ENCODE measurements around the gene KLK7. TPM values are rescaled to one million over a fixed set of nuclear protein-coding genes. Genes with fewer than 3 reads are reported as not detected.

The KLK7 gene
- total RNA-seq, 1 donor, result not detected

DNA sequence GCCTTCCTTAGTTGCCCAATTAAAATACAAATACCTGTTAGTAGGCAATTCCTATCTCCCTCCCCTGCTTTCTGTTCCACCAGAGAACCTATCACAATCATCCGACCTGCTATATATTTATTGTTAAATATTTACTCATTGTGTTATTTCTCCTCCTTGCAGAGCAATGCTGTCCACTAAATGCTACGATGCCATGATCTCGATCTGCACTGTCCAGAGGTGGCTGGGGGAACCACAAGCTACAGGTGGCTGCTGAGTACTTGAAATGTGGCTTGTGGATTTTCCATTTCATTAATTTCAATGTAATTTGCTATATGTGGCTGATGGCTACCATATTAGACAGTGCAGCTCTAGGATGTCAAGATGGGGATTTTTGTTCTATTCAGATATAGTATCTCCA lies 19.5 kb downstream of the KLK7 start:
- no peak for DNase-seq (ENCODE audit: low read depth)
- TF ChIP-seq, protein P1, sequence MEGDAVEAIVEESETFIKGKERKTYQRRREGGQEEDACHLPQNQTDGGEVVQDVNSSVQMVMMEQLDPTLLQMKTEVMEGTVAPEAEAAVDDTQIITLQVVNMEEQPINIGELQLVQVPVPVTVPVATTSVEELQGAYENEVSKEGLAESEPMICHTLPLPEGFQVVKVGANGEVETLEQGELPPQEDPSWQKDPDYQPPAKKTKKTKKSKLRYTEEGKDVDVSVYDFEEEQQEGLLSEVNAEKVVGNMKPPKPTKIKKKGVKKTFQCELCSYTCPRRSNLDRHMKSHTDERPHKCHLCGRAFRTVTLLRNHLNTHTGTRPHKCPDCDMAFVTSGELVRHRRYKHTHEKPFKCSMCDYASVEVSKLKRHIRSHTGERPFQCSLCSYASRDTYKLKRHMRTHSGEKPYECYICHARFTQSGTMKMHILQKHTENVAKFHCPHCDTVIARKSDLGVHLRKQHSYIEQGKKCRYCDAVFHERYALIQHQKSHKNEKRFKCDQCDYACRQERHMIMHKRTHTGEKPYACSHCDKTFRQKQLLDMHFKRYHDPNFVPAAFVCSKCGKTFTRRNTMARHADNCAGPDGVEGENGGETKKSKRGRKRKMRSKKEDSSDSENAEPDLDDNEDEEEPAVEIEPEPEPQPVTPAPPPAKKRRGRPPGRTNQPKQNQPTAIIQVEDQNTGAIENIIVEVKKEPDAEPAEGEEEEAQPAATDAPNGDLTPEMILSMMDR (IDR thresholded peaks at IDR 0.05; ENCODE audit: insufficient read depth, low read depth, low read length), result no peak
- no peak overlapping the region for H3K4me3 ChIP-seq (ENCODE audit: low read depth, low read length)

DNA sequence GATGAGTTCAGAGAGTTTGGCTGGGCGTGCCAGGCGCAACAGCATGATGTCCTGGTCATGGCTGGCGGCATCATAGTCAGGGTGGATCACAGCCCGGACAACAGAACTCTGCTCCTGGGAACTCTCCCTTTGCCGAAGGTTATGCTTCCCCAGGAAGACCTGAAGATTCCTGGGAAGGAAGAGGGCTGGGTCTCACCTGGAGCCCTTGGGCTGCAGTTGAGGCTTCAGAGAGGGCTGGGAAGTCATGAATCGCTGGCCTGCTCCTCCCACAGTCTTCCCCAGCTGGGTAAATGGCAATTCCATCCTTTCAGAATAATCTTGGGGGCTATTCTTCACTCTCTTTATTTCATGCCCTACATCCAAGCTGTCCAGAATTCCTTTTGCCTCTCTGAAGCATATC lies 20.3 kb downstream of the KLK7 start:
- H3K4me3 ChIP-seq (ENCODE audit: low read depth, low read length), result no peak overlapping the region
- TF ChIP-seq, protein P1 (IDR thresholded peaks at IDR 0.05; ENCODE audit: insufficient read depth, low read depth, low read length), result no peak
- no peak for DNase-seq (ENCODE audit: low read depth)

- TF ChIP-seq, protein P1 (IDR thresholded peaks at IDR 0.05; ENCODE audit: insufficient read depth, low read depth, low read length), result no peak
- H3K4me3 ChIP-seq (ENCODE audit: low read depth, low read length), result no peak overlapping the region
- no peak for DNase-seq (ENCODE audit: low read depth)
Observed at GRCh38 chr19:50962245-50962644, 21.5 kb downstream of the KLK7 start.

DNA sequence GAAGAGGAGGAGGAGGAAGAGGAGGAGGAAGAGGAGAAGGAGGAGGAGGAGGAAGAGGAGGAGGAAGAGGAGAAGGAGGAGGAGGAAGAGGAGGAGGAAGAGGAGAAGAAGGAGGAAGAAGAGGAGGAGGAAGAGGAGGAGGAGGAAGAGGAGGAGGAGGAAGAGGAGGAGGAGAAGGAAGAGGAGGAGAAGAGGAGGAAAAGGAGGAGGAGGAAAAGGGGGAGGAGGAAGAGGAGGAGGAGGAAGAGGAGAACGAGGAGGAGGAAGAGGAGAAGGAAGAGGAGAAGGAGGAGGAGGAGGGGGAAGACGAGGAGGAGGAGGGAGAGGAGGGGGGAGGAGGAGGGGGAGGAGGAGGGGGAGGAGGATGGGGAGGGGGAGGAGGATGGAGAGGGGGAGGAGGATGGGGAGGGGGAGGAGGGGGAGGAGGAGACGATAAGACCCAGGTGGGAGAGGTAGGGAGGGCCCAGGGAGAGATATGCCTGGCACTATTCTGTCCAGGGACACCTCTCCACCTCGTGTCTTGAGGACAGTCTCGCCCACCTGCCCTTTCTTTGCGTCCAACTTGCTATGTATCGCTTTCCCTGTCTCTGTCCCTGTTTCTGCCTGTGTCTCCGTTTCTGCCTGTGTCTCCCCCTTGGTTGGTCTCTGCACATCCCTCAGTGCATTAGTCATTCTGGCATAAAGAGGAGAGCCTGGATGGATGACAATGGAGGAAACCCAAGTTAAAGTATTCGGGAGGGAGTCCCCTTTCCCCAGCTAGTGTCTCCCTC lies 23.8 kb downstream of the KLK7 start:
- no peak for DNase-seq (ENCODE audit: low read depth)
- no peak overlapping the region for H3K4me3 ChIP-seq (ENCODE audit: low read depth, low read length)
- TF ChIP-seq, protein P1 (IDR thresholded peaks at IDR 0.05; ENCODE audit: insufficient read depth, low read depth, low read length), result no peak

DNA sequence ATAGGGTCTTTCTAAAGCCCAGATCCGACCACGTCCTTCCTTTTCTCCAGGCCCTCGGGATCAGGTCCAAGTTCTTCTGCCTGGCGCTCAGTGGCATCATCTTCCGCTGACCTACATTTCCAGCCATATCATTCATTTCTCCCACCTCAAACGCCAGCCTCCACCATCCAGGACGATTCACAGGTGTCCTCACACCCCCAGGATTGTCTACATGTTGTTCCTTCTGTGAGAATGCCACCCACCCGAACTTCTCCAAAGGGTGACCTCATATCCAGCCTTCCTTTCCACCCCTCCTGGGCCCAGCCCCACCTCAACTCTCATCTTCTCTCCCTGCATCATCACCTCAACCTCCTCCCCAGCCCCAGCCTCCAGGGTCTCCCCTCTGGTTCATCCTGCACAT lies 26.1 kb downstream of the KLK7 start:
- TF ChIP-seq, protein P1 (IDR thresholded peaks at IDR 0.05; ENCODE audit: insufficient read depth, low read depth, low read length), result no peak
- H3K4me3 ChIP-seq (ENCODE audit: low read depth, low read length), result no peak overlapping the region
- no peak for DNase-seq (ENCODE audit: low read depth)

DNA sequence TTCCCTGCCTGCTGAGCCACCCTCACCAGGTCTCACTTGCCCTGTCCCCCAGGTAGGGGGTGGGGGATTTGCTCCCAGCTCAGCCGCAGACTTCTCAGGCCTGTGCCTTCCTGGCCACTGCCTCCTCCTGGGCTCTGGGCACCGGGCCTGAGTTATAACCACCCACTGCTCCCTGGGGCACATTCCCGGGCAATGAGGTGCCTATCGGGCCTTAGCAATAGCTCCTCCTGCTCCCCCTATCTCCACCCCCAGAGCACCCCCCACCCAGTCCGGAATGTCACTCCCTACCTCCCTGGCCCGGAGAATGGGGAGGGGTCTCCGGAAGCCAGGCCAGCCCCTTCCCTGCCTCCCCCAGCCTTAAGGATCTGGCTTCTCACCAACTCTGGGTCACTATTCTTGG lies 30.8 kb downstream of the KLK7 start, which contains the start of gene KLK5:
TSS of gene KLK5 (minus strand) at position 129 of the 400 bp plus-strand sequence. CDS start 381 bp downstream, outside the sequence.
- H3K4me3 ChIP-seq (ENCODE audit: low read depth, low read length), result no peak within 1 kb of the TSS
- TF ChIP-seq, protein P1 (IDR thresholded peaks at IDR 0.05; ENCODE audit: insufficient read depth, low read depth, low read length), result no peak
- no peak for DNase-seq (ENCODE audit: low read depth)
